Measurements from ENCODE around the gene MKNK1.

- TF ChIP-seq CTCF (IDR thresholded peaks at IDR 0.05) (no peak), POLR2A (IDR thresholded peaks at IDR 0.05) (no peak)
Observed at GRCh38 chr1:46601257-46602007, 2.6 kb downstream of the MKNK1 start.

Data from stomach (tissue), 4 donors.